Measurements from ENCODE around the gene COL4A2.

GRCh38 chr13:110498327-110498726, 191.2 kb downstream of the COL4A2 start:
- TF ChIP-seq TAF1 (IDR thresholded peaks at IDR 0.05; ENCODE audit: borderline replicate concordance, low read depth, low read length) (no peak), POLR2AphosphoS5 (IDR thresholded peaks at IDR 0.05; ENCODE audit: low read depth, low read length) (no peak), POLR2A (IDR thresholded peaks at IDR 0.05; ENCODE audit: low read depth, low read length) (no peak)
